Right cardiac atrium (tissue), 5 donors: ENCODE data around the gene CPT1A. TPM values are rescaled to one million over a fixed set of nuclear protein-coding genes. Genes with fewer than 3 reads are reported as not detected.

ENCODE experiments used
- ATAC-seq, 2 donors: fragments of 200-7000 bp; cut with Tn5 transposase; one replicate each; pipeline versions ENCODE4 v1.8.0 to v1.9.1; 2020; ENCODE audit warnings: moderate library complexity in 2 of 2, mild to moderate bottlenecking in 1 of 2
- DNase-seq, 3 donors: peaks; one replicate each; pipeline ENCODE4 v3.0.0-alpha.2; 2020
- H3K27ac ChIP-seq: one replicate; pipeline ENCODE4 v1.5.1; 2013; ENCODE audit warnings: mild to moderate bottlenecking, low read length, control low read depth, moderate library complexity
- H3K27me3 ChIP-seq: one replicate; pipeline ENCODE4 v1.6.1; 2013; ENCODE audit not compliant: control insufficient read depth, insufficient read depth
- H3K4me1 ChIP-seq: one replicate; pipeline ENCODE4 v1.6.1; 2013; ENCODE audit warnings: low read length; ENCODE audit not compliant: control insufficient read depth, insufficient read depth
- H3K4me3 ChIP-seq: one replicate; pipeline ENCODE4 v1.5.1; 2013; ENCODE audit warnings: low read length, control low read depth
- H3K9me3 ChIP-seq: one replicate; pipeline ENCODE4 v1.6.1; 2013; ENCODE audit warnings: low read length; ENCODE audit not compliant: control insufficient read depth
- WGBS: extraction: QIAGEN DNeasy Blood & Tissue Kit; methylation state at CpG from one replicate; pipeline ENCODE4 v1.1.7; 2013; 5-methylcytosine and 5-hydroxymethylcytosine counted together
- intact Hi-C, 4 donors: fragments of 100-400 bp; cut with DNase I; formaldehyde crosslinking; loops; one replicate each; pipeline versions ENCODE4 v1.11.0 to v1.14.0; 2022 to 2023
- polyA plus RNA-seq: library from polyadenylated mRNA; stranded (reverse); fragments of 200-250 nt; gene quantifications from one replicate; pipeline ENCODE4 v1.2.3, GENCODE V29; 2013
- total RNA-seq, 4 donors: library from RNA; stranded (reverse); fragmentation: NEBNext Ultra II Directional; extraction: Animal tissue kit (Norgen Biotek cat#: 25700); gene quantifications; one replicate each; pipeline ENCODE4 v1.2.1, GENCODE V29; 2021
- donor health status: healthy with polysubstance abuse.
- donor health status: DM: no; HTN: yes; CAD: no.
- donor health status: DM: no; HTN: no; CAD: no.
- donor health status: DM: no; HTN: yes; CAD: no; lungs with severe emphysema.
- donor health status: DM: yes; HTN: yes; CAD: no.

Gene CPT1A
- total and polyA plus RNA-seq, 5 donors: 22.4 to 63.5 (median 44.1) TPM

- Histone ChIP-seq H3K27ac (no peak overlapping the region), H3K27me3 (no peaks in the 10 kb centered on the region), H3K4me3 (no peak overlapping the region), H3K4me1 (no peaks in the 10 kb centered on the region), H3K9me3 (no peaks in the 10 kb centered on the region)
- DNase-seq: no peak
- WGBS: 95% methylated on average over 16 of the region's 16 CpGs
- intact Hi-C loops: no loop called here
- ATAC-seq: no peak
Observed at GRCh38 chr11:68784653-68785052, 57.1 kb downstream of the CPT1A start.

- intact Hi-C loops: no loop called here
Observed at GRCh38 chr11:68783216-68783821, 58.4 kb downstream of the CPT1A start.

GRCh38 chr11:68782711-68783110 lies 59.0 kb downstream of the CPT1A start:
- no peak for DNase-seq
- Histone ChIP-seq H3K9me3 (no peaks in the 10 kb centered on the region), H3K4me1 (no peaks in the 10 kb centered on the region), H3K4me3 (no peak overlapping the region), H3K27me3 (no peaks in the 10 kb centered on the region), H3K27ac (no peak overlapping the region)
- WGBS: 82% methylated on average over 26 of the region's 26 CpGs
- ATAC-seq: no peak
- intact Hi-C loops: no loop called here

More at GRCh38 chr11:68783216-68783821, 58.4 kb downstream of the CPT1A start:
- Histone ChIP-seq H3K27me3 (no peaks in the 10 kb centered on the region), H3K4me1 (no peaks in the 10 kb centered on the region), H3K27ac (peak overlapping the region; percentile 37), H3K9me3 (no peaks in the 10 kb centered on the region), H3K4me3 (no peak overlapping the region)
- DNase-seq (peak; percentile 34 to 79 (median 78)), ATAC-seq (peak; percentile 58 to 77)
- 70% methylated on average over 16 of the region's 16 CpGs for WGBS

GRCh38 chr11:68780829-68781228 lies 60.9 kb downstream of the CPT1A start:
- Histone ChIP-seq H3K4me3 (no peak overlapping the region), H3K27ac (peak overlapping the region; percentile 47), H3K27me3 (no peaks in the 10 kb centered on the region), H3K9me3 (no peaks in the 10 kb centered on the region), H3K4me1 (no peaks in the 10 kb centered on the region)
- ATAC-seq: peak; percentile 78 to 79
- peak; percentile 58 to 88 (median 85) for DNase-seq
- intact Hi-C loops: no loop called here
- WGBS: 38% methylated on average over 4 of the region's 4 CpGs

GRCh38 chr11:68778205-68778604 lies 63.5 kb downstream of the CPT1A start:
- Histone ChIP-seq H3K4me3 (no peak overlapping the region), H3K4me1 (no peaks in the 10 kb centered on the region), H3K27me3 (no peaks in the 10 kb centered on the region), H3K27ac (peak overlapping the region; percentile 72), H3K9me3 (no peaks in the 10 kb centered on the region)
- intact Hi-C loops: no loop called here
- ATAC-seq: no peak
- WGBS: 62% methylated on average over 7 of the region's 7 CpGs
- DNase-seq: no peak

- Histone ChIP-seq H3K9me3 (no peaks in the 10 kb centered on the region), H3K27ac (no peak overlapping the region), H3K27me3 (no peaks in the 10 kb centered on the region), H3K4me1 (no peaks in the 10 kb centered on the region), H3K4me3 (no peak overlapping the region)
- ATAC-seq: no peak
- intact Hi-C loops: no loop called here
- DNase-seq: no peak
- 86% methylated on average over 20 of the region's 20 CpGs for WGBS
Observed at GRCh38 chr11:68776442-68777235, 65.1 kb downstream of the CPT1A start.

- no peaks in the 10 kb centered on the region for H3K9me3 ChIP-seq
- 93% methylated on average over 4 of the region's 4 CpGs for WGBS
- ATAC-seq (no peak), DNase-seq (no peak)
- H3K4me1 ChIP-seq: no peaks in the 10 kb centered on the region
- intact Hi-C loops: no loop called here
- H3K4me3 ChIP-seq: no peak overlapping the region
- no peaks in the 10 kb centered on the region for H3K27me3 ChIP-seq
- H3K27ac ChIP-seq: no peak overlapping the region
Observed at GRCh38 chr11:68775951-68776388, 65.7 kb downstream of the CPT1A start.

GRCh38 chr11:68774194-68774585 lies 67.5 kb downstream of the CPT1A start:
- H3K27ac ChIP-seq: no peak overlapping the region
- no peaks in the 10 kb centered on the region for H3K27me3 ChIP-seq
- WGBS: 88% methylated on average over 9 of the region's 9 CpGs
- DNase-seq: no peak
- ATAC-seq: no peak
- no peaks in the 10 kb centered on the region for H3K9me3 ChIP-seq
- H3K4me1 ChIP-seq: no peaks in the 10 kb centered on the region
- intact Hi-C loops: no loop called here
- no peak overlapping the region for H3K4me3 ChIP-seq

GRCh38 chr11:68773521-68774193 lies 68.1 kb downstream of the CPT1A start:
- Histone ChIP-seq H3K9me3 (no peaks in the 10 kb centered on the region), H3K27ac (no peak overlapping the region), H3K4me3 (no peak overlapping the region), H3K4me1 (no peaks in the 10 kb centered on the region), H3K27me3 (no peaks in the 10 kb centered on the region)
- intact Hi-C loops: no loop called here
- WGBS: 81% methylated on average over 22 of the region's 22 CpGs
- DNase-seq (no peak), ATAC-seq (no peak)

GRCh38 chr11:68772936-68773335 lies 68.8 kb downstream of the CPT1A start:
- no peaks in the 10 kb centered on the region for H3K4me1 ChIP-seq
- WGBS: 96% methylated on average over 20 of the region's 20 CpGs
- DNase-seq: no peak
- intact Hi-C loops: no loop called here
- ATAC-seq: no peak
- H3K9me3 ChIP-seq: no peaks in the 10 kb centered on the region
- no peak overlapping the region for H3K4me3 ChIP-seq
- H3K27ac ChIP-seq: no peak overlapping the region
- H3K27me3 ChIP-seq: no peaks in the 10 kb centered on the region

GRCh38 chr11:68770781-68771180 lies 70.9 kb downstream of the CPT1A start:
- intact Hi-C loops: no loop called here
- WGBS: 84% methylated on average over 12 of the region's 12 CpGs
- Histone ChIP-seq H3K27me3 (no peaks in the 10 kb centered on the region), H3K4me3 (no peak overlapping the region), H3K27ac (no peak overlapping the region), H3K9me3 (no peaks in the 10 kb centered on the region), H3K4me1 (no peaks in the 10 kb centered on the region)
- DNase-seq (no peak), ATAC-seq (no peak)
